Midbrain (tissue), 1 donor: ENCODE data around the gene TPP2.

ENCODE experiments used
- DNase-seq: peaks from one replicate; lab custom pipeline; 2025; lab: John Stamatoyannopoulos, UW

The TPP2 gene

GRCh38 chr13:102694937-102695336 is 98.2 kb downstream of the TPP2 start, which contains the start of gene METTL21C:
TSS of gene METTL21C (minus strand) at chr13:102695044. CDS start at chr13:102694498, 546 bp downstream.
- no peak for DNase-seq

DNA sequence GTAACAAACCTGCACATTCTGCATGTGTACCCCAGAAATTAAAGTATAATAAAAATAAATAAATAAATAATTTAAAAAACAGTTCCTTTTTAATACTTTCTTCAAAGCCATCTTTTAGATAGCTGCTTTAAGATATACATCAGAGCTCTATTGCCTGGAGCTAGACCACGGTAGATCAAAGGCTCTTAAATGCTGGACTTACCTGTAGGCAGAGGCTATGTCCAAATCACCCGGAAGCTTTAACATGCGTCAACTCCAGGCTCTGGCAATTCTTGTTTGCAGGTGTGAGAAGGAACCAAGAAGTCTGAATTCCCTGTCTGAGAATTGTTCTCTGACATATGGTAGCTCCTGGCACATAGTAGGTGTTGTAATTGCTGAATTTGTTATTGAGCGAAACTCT is 99.7 kb downstream of the TPP2 start:
- DNase-seq, result no peak

DNA sequence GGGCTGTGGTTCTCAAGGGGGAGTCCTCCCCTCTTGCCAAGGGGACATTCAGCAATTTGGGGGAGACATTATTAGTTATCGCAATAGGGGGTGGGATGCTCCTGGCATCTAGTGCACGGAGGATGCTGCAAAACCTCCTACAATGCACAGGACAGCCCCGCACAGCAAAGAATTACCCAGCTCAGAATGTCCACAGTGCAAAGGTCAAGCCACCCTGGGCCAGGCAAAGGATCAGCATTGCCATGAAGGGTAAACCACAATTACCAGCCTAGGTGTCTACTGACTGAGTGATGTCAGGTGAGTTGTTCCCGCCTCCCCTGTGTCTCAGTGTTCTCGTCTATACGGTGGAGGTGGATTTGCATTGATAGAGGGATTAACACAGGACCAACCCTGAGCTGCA is 100.5 kb downstream of the TPP2 start:
- DNase-seq, result no peak

GRCh38 chr13:102697929-102698648 is 101.3 kb downstream of the TPP2 start:
- DNase-seq, result no peak

- no peak for DNase-seq
Observed at GRCh38 chr13:102698649-102698980, 101.8 kb downstream of the TPP2 start.

DNA sequence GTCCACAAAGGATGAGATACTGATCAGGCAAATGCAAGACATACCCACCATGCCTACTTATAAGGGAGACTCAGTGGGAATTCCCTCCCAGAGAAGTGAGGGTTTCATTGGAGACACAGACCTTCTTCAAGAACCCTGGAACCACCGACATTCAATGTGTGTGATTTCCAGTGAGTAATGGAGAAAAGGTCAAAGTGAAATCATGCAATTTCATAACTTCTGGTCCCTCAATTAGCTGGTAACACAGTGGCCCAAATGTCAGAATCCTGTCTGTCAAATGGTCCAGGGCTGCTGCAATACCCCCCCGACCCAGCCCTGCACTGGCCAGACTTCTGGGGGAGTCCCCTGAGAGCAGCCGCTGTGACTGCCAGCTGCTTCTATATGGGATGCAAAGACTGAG is 102.7 kb downstream of the TPP2 start:
- DNase-seq, result no peak

DNA sequence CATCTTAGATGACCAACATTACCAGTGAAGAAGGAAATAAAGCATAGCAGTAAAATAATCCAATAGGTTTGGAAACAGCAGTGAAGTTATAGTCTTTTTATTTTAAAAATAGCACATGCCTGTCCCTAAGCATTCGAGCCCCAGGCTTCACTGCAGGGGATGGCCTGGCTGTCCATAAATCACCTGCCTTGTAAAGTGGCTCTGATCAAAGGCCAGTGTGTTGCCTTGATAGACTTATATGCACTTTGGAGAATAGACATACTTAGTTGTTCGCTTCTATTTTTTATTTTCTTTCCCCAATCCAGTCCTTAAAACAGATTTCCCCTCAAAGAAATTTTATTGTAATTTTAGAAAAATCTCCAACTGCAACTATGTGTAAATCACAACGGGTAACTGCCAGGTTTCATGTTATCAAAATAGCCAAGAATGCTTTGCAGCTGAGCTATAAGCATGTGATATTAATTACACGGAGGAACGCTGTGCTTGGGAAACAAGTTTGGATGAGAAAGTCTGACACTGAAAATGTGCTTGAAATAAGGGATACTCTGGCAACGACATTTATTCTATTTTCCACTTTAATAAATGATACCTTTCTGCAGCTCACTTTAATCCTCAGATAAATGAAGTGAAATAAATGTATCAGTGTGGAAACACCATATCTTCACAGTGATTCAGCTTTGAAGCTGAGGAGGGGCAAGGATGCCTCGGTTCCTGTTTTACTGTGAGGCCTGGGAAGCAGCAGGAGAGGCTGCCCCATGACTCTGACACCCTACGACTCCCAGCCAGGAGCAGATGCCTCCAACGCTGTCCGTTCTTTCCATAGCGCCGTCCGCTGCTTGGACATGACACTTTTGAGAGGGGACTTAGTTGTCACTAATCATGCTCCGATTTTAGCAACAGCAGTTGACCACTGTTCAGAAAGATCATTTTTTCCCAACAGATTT is 103.6 kb downstream of the TPP2 start:
- DNase-seq, result no peak

DNA sequence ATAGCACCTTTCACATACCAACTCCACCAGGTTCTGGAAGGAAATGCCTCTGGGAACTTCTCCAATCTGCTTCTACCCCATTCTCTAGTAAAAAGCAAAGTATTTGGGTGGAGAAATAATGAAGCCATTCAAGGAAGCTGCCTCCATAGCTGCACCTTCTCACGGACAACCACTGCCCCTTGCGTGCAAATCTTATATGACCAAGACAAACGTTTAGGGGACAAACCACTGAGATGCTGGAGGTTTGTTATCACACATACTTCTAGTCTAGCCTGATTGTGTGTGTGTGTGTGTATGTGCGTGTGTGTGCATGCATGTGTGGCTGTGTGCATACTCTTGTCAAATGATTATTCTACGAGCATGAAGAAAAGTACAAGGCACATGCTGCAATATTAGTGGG is 104.5 kb downstream of the TPP2 start:
- DNase-seq, result no peak

DNA sequence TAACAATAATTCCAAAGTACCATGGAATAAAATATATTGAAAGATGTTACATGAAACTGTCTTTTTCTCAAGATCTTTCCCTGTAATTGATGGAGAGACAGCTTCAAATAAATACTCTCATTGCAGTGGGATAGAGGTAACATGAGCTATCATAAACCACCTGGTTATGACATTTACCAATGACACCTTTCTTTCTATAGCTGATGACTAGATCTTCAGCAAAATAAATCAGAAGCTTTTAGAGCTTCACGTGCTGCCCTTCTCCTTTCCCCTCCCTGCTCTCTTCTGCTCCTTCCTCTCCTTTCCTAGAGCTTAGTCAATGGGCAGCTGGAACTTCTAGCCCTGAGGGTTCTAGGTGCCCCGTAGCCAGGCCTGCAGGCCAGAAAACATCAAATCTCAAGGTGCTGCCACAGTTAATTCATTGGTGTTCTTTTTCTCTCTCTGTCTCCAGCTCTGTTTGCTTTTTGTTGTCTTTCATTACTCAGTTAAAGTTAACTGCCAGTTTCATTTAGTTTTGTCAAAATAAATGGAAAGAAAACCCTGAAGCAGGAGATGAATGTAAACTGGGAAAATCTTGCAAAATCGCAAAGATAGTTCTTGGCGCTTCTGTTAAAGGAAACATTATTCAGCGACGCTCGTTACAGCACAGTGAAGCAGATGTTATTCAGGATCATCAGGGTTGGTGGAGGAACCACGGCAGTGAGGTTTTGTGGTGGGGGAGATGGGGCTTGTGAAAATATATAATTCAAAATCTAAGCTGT is 106.4 kb downstream of the TPP2 start:
- no peak for DNase-seq

- no peak for DNase-seq
Observed at GRCh38 chr13:102703726-102704035, 106.9 kb downstream of the TPP2 start.

GRCh38 chr13:102704238-102705058 is 107.7 kb downstream of the TPP2 start:
- DNase-seq, result no peak

DNA sequence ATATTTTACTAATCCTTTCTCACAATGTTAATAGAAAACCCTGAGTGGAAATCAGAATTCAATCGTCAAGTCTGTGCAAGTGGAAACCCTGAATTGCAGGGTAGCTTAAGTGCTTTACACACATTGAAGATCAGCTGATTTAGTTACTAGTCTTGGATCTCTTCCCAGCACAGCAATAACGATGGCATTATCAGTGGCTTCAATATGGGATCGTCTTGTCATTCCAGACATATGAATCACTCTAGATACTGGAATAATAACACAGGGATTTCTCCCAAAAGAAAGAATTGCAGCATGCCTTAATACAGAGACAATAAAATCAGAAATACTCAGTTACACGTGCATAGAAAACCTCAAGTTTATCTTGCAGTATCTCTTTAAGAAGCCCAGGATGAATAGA is 110.7 kb downstream of the TPP2 start:
- peak; percentile 17 for DNase-seq

GRCh38 chr13:102708211-102708610 is 111.4 kb downstream of the TPP2 start:
- DNase-seq, result no peak

DNA sequence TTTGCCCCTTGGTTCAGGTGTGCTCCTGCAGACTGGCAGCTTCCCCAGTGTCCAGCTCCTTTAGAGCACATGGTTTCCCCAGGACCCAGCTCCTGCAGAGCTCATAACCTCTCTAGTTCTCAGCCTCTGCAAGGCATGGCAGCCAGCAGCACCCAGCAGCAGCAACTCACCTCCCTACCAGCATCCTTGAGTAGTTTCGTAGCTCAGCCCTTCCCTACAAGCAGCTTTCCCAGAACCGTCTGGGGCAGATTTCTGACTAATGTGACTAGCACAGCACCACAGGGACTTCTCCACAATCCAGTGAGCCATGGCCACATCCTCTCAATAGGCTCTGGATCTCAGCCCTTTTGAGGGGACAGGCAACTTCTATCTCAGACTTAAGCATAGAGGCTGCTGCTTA is 112.2 kb downstream of the TPP2 start:
- DNase-seq, result no peak

GRCh38 chr13:102709536-102709935 is 112.8 kb downstream of the TPP2 start:
- no peak for DNase-seq

GRCh38 chr13:102710261-102710679 is 113.5 kb downstream of the TPP2 start:
- DNase-seq, result no peak

GRCh38 chr13:102715447-102715846 is 118.7 kb downstream of the TPP2 start:
- no peak for DNase-seq

GRCh38 chr13:102718746-102719145 is 122.0 kb downstream of the TPP2 start:
- no peak for DNase-seq

DNA sequence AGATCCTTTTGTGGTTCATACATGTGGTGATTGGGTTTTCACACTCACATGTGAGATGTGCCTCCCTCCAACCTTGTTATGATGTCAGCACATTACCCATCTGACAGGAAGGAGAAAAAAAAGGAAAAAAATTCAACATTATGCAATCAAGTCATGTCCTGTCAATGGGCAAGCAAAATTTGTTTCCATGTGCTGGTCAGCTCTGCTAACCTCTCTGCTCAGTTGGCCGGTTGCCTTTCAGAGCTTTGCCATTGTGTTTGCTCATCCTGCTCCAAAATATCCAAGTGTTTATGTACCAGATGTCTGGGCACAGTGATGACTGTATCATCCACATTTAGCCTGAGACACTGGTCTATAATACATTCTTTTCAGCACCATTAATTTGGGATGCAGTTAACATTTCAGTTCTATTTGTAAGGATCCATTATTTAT is 125.0 kb downstream of the TPP2 start:
- peak; percentile 86 for DNase-seq

DNA sequence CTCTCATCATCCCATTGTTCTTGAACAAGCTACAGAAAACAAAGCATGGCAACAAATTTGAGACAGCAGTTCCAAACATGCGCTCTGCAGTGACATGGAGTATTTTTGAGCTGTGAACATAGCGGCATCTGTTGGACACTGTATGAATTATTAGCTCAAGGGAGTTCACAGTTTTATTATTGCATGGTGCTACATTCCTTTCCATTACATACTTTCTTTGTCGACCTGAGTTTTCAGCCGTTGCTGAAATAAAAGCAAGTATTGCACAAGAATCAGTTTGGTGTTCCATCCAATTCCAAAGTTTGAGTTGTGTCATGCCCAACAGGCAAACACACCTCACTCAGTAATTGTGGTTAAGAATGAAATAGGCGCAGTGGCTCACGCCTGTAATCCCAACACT is 128.1 kb downstream of the TPP2 start:
- DNase-seq, result peak; percentile 60

- no peak for DNase-seq
Observed at GRCh38 chr13:102726430-102726829, 129.6 kb downstream of the TPP2 start.
